Heart left ventricle (tissue), 16 donors: ENCODE measurements around the gene EPB41. TPM values are rescaled to one million over a fixed set of nuclear protein-coding genes. Genes with fewer than 3 reads are reported as not detected.

ENCODE experiments used
- ATAC-seq, 4 donors: fragments of 200-7000 bp; cut with Tn5 transposase; one replicate each; pipeline ENCODE4 v1.9.1; 2020 to 2022; ENCODE audit warnings: moderate library complexity in 4 of 4, mild to moderate bottlenecking in 3 of 4, moderate number of reproducible peaks in 1 of 4
- DNase-seq, 5 donors: peaks; one replicate each; pipeline ENCODE4 v3.0.0-alpha.2; 2020
- H3K27ac ChIP-seq, 12 donors: fragments of 200-600 bp; sonication (generic) in 4 of 12; one replicate each; pipeline versions ENCODE4 v1.5.0 to v1.8.0; 2016 to 2022; ENCODE audit warnings: mild to moderate bottlenecking in 2 of 12
- H3K27me3 ChIP-seq, 9 donors: fragments of 200-600 bp; sonication (generic) in 2 of 9; one replicate each; pipeline versions ENCODE4 v1.5.1 to v1.8.0; 2016 to 2022; ENCODE audit warnings: mild to moderate bottlenecking in 3 of 9
- H3K36me3 ChIP-seq, 9 donors: fragments of 200-600 bp; sonication (generic) in 2 of 9; one replicate each; pipeline versions ENCODE4 v1.5.0 to v1.8.0; 2018 to 2022; ENCODE audit warnings: mild to moderate bottlenecking in 2 of 9
- H3K4me1 ChIP-seq, 12 donors: fragments of 200-600 bp; sonication (generic) in 4 of 12; one replicate each; pipeline versions ENCODE4 v1.5.0 to v1.8.0; 2016 to 2022; ENCODE audit warnings: mild to moderate bottlenecking in 3 of 12
- H3K4me3 ChIP-seq, 12 donors: fragments of 200-600 bp; sonication (generic) in 4 of 12; one replicate each; pipeline versions ENCODE4 v1.5.0 to v1.8.0; 2017 to 2022; ENCODE audit warnings: mild to moderate bottlenecking in 9 of 12, moderate library complexity in 4 of 12
- H3K9me3 ChIP-seq, 12 donors: fragments of 200-600 bp; sonication (generic) in 4 of 12; one replicate each; pipeline versions ENCODE4 v1.5.0 to v1.8.0; 2016 to 2022; ENCODE audit warnings: mild to moderate bottlenecking in 1 of 12
- CTCF ChIP-seq, 12 donors: fragments of 200-600 bp; sonication (generic) in 4 of 12; IDR thresholded peaks; one replicate each; pipeline versions ENCODE4 v1.5.0 to v1.8.0; 2018 to 2022; ENCODE audit warnings: antibody characterized with exemption in 12 of 12, mild to moderate bottlenecking in 5 of 12
- POLR2A ChIP-seq, 2 donors: fragments of 450-650 bp; IDR thresholded peaks; one replicate each; pipeline ENCODE4 v1.6.1; 2017; ENCODE audit warnings: antibody characterized with exemption in 2 of 2, mild to moderate bottlenecking in 2 of 2, moderate library complexity in 2 of 2
- WGBS, 4 donors: extraction: QIAGEN DNeasy Blood & Tissue Kit in 2 of 4; methylation state at CpG; one replicate each; pipeline versions ENCODE4 v1.1.5 to v1.1.7; 2013 to 2018; 5-methylcytosine and 5-hydroxymethylcytosine counted together
- intact Hi-C, 10 donors: fragments of 100-400 bp; cut with DNase I; formaldehyde crosslinking; loops; one replicate each; pipeline versions ENCODE4 v1.11.1 to v1.14.2; 2022
- polyA plus RNA-seq, 2 donors: library from polyadenylated mRNA; stranded (reverse); fragments of 200-250 nt; gene quantifications; one replicate each; pipeline ENCODE4 v1.2.3, GENCODE V29; 2013
- total RNA-seq, 9 donors: library from RNA; depleted of rRNA in 2 of 9; stranded (reverse); fragments of >200 nt in 2 of 9; fragmentation: NEBNext Ultra II Directional in 3 of 9; extraction: Animal tissue kit (Norgen Biotek cat#: 25700) in 3 of 9; gene quantifications; one replicate each; pipeline versions ENCODE4 v1.1.0 to v1.2.4, GENCODE V29; 2016 to 2023
- donor health status: ischemic (EF 13 %, LVEDD 7.1; RV severe dilation, severe dysfunction).
- donor health status: healthy with polysubstance abuse.
- donor health status: DM: no; HTN: yes; CAD: no.
- donor health status: DM: no; HTN: no; CAD: no.
- donor health status: ischemic (EF 25% LVEDD 6.9; RV normal size, moderate dysfunction).
- donor health status: ischemic (EF 25% LVEDD 5.7; RV mildly dilated, moderate dysfunction).
- donor health status: healthy.
- donor health status: DM: yes; HTN: yes; CAD: no.
- donor health status: ischemic (EF 35%, LVEDD 5.7; RV mildly dilated, moderate dysfunction).
- donor health status: nonischemic (EF 11% LVEDD 7.7; RV severe dilation, severe dysfunction).
- donor health status: DM: yes; HTN: yes; CAD: no.
- donor health status: PGD.
- donor health status: ischemic (EF 29% LVEDD 5.4; RV normal size, mild dysfunction).
- donor health status: nonischemic (EF 23%, LVEDD 6.1; RV moderate dilation, normal function).

EPB41 gene
- total and polyA plus RNA-seq, 11 donors = 7.8 to 34.4 (median 20.1) TPM

- TF ChIP-seq POLR2A (IDR thresholded peaks at IDR 0.05) (no peak), CTCF (IDR thresholded peaks at IDR 0.05) (no peak)
- Histone ChIP-seq H3K9me3 (no peaks in the 10 kb centered on the region), H3K27ac (no peak overlapping the region), H3K4me3 (no peak overlapping the region), H3K4me1 (peaks cover 0 to 4% (median 0%) of the 10 kb centered on the region in 12 donors), H3K27me3 (no peaks in the 10 kb centered on the region), H3K36me3 (peaks cover 0 to 44% (median 0%) of the 10 kb centered on the region in 9 donors)
- no peak for ATAC-seq
- intact Hi-C loops = no loop called here
- WGBS, 4 donors = 85 to 91% (median 87%) methylated on average over 5 of the region's 5 CpGs
- DNase-seq = no peak
Measured at GRCh38 chr1:29017235-29017634, 102.9 kb downstream of the EPB41 start.

- ATAC-seq (no peak), DNase-seq (no peak)
- H3K36me3 ChIP-seq = peaks cover 0 to 45% (median 0%) of the 10 kb centered on the region in 9 donors
- 93 to 96% (median 94%) methylated on average over 8 of the region's 8 CpGs for WGBS, 4 donors
- TF ChIP-seq POLR2A (IDR thresholded peaks at IDR 0.05) (no peak), CTCF (IDR thresholded peaks at IDR 0.05) (no peak)
- H3K9me3 ChIP-seq = no peaks in the 10 kb centered on the region
- no peak overlapping the region for H3K27ac ChIP-seq
- peaks cover 0 to 4% (median 0%) of the 10 kb centered on the region in 12 donors for H3K4me1 ChIP-seq
- intact Hi-C loops = no loop called here
- H3K27me3 ChIP-seq = no peaks in the 10 kb centered on the region
- H3K4me3 ChIP-seq = no peak overlapping the region
Measured at GRCh38 chr1:29017975-29018712, 103.8 kb downstream of the EPB41 start.

- Histone ChIP-seq H3K9me3 (no peaks in the 10 kb centered on the region), H3K36me3 (peaks cover 0 to 29% (median 0%) of the 10 kb centered on the region in 9 donors), H3K27me3 (no peaks in the 10 kb centered on the region), H3K4me3 (no peak overlapping the region), H3K27ac (no peak overlapping the region), H3K4me1 (peaks cover 0 to 5% (median 0%) of the 10 kb centered on the region in 12 donors)
- TF ChIP-seq POLR2A (IDR thresholded peaks at IDR 0.05) (no peak), CTCF (IDR thresholded peaks at IDR 0.05) (no peak)
- intact Hi-C loops = no loop called here
- no peak for DNase-seq
- no peak for ATAC-seq
- WGBS, 4 donors = 96 to 100% (median 99%) methylated on average over 3 of the region's 3 CpGs
Measured at GRCh38 chr1:29022620-29023019, 108.3 kb downstream of the EPB41 start.

- H3K9me3 ChIP-seq = no peaks in the 10 kb centered on the region
- ATAC-seq (no peak), DNase-seq (no peak)
- WGBS, 4 donors = 76 to 87% (median 87%) methylated on average over 4 of the region's 4 CpGs
- no peak overlapping the region for H3K4me3 ChIP-seq
- H3K27ac ChIP-seq = no peak overlapping the region
- peaks cover 0 to 5% (median 0%) of the 10 kb centered on the region in 12 donors for H3K4me1 ChIP-seq
- H3K36me3 ChIP-seq = peaks cover 0 to 23% (median 8%) of the 10 kb centered on the region in 9 donors
- H3K27me3 ChIP-seq = no peaks in the 10 kb centered on the region
- intact Hi-C loops = loop anchor here (2.0 to 10.0 kb wide), 5 partner anchors 147 to 245 kb away; no protein-coding TSS in a partner anchor
- TF ChIP-seq CTCF (IDR thresholded peaks at IDR 0.05) (no peak), POLR2A (IDR thresholded peaks at IDR 0.05) (no peak)
Measured at GRCh38 chr1:29029667-29030066, 115.3 kb downstream of the EPB41 start.
